Measurements from ENCODE around the gene TRRAP.

Gene TRRAP

GRCh38 chr7:99006739-99007424, 128.6 kb downstream of the TRRAP start:
- DNase-seq (ENCODE audit: low spot score) = no peak

GRCh38 chr7:99008181-99008631, 129.9 kb downstream of the TRRAP start:
- DNase-seq (ENCODE audit: low spot score) = no peak

GRCh38 chr7:99008921-99009530, 130.7 kb downstream of the TRRAP start:
- no peak for DNase-seq (ENCODE audit: low spot score)

GRCh38 chr7:99010281-99010680, 131.9 kb downstream of the TRRAP start:
- DNase-seq (ENCODE audit: low spot score) = no peak

- no peak for DNase-seq (ENCODE audit: low spot score)
These were observed 133.0 kb downstream of the TRRAP start for GRCh38 chr7:99011341-99011705.

- DNase-seq (ENCODE audit: low spot score) = no peak
These were observed 133.5 kb downstream of the TRRAP start for GRCh38 chr7:99011706-99012404.

GRCh38 chr7:99012722-99013121, 134.4 kb downstream of the TRRAP start:
- no peak for DNase-seq (ENCODE audit: low spot score)

- DNase-seq (ENCODE audit: low spot score) = no peak
These were observed 135.2 kb downstream of the TRRAP start for GRCh38 chr7:99013266-99014112.

- no peak for DNase-seq (ENCODE audit: low spot score)
These were observed 136.0 kb downstream of the TRRAP start for GRCh38 chr7:99014113-99014985.

- no peak for DNase-seq (ENCODE audit: low spot score)
These were observed 137.9 kb downstream of the TRRAP start for GRCh38 chr7:99016196-99016595.

- DNase-seq (ENCODE audit: low spot score) = no peak
These were observed 141.4 kb downstream of the TRRAP start for GRCh38 chr7:99019523-99020412.

GRCh38 chr7:99020413-99020715, 142.0 kb downstream of the TRRAP start:
- DNase-seq (ENCODE audit: low spot score) = no peak

- DNase-seq (ENCODE audit: low spot score) = no peak
These were observed 143.7 kb downstream of the TRRAP start for GRCh38 chr7:99021941-99022560.

GRCh38 chr7:99024066-99024465, 145.7 kb downstream of the TRRAP start:
- DNase-seq (ENCODE audit: low spot score) = no peak

GRCh38 chr7:99027241-99027640, 148.9 kb downstream of the TRRAP start:
- DNase-seq (ENCODE audit: low spot score) = no peak

GRCh38 chr7:99027841-99028240, 149.5 kb downstream of the TRRAP start:
- no peak for DNase-seq (ENCODE audit: low spot score)

- no peak for DNase-seq (ENCODE audit: low spot score)
These were observed 150.1 kb downstream of the TRRAP start for GRCh38 chr7:99028261-99028973.

- no peak for DNase-seq (ENCODE audit: low spot score)
These were observed 151.4 kb downstream of the TRRAP start for GRCh38 chr7:99029466-99030435.

Measured in Ammon's horn (tissue), 1 donor.